Aorta (tissue), 5 donors: Measurements from ENCODE around the gene FYN. TPM values are rescaled to one million over a fixed set of nuclear protein-coding genes. Genes with fewer than 3 reads are reported as not detected.

ENCODE experiments used
- ATAC-seq: fragments of 200-7000 bp; cut with Tn5 transposase; one replicate; pipeline ENCODE4 v1.9.1; 2022; ENCODE audit warnings: moderate library complexity; ENCODE audit not compliant: low FRiP score
- DNase-seq, 2 donors: peaks; one replicate each; pipeline ENCODE4 v3.0.0-alpha.2; 2020
- H3K27ac ChIP-seq, 2 donors: one replicate each; pipeline ENCODE4 v1.5.1; 2013; ENCODE audit warnings: low read length in 2 of 2, mild to moderate bottlenecking in 2 of 2, moderate library complexity in 2 of 2, control low read depth in 1 of 2, inconsistent platforms in 1 of 2, low read depth in 1 of 2
- H3K27me3 ChIP-seq, 2 donors: one replicate each; pipeline ENCODE4 v1.6.1; 2013; ENCODE audit warnings: control low read depth in 1 of 2, low read length in 1 of 2, mild to moderate bottlenecking in 1 of 2, moderate library complexity in 1 of 2; ENCODE audit not compliant: insufficient read depth in 2 of 2, control insufficient read depth in 1 of 2
- H3K36me3 ChIP-seq, 2 donors: one replicate each; pipeline ENCODE4 v1.6.1; 2013; ENCODE audit warnings: control low read depth in 1 of 2, low read length in 1 of 2, mild to moderate bottlenecking in 1 of 2; ENCODE audit not compliant: insufficient read depth in 2 of 2, control insufficient read depth in 1 of 2
- H3K4me1 ChIP-seq, 2 donors: one replicate each; pipeline ENCODE4 v1.6.1; 2013; ENCODE audit warnings: low read length in 2 of 2, control low read depth in 1 of 2, mild to moderate bottlenecking in 1 of 2, moderate library complexity in 1 of 2; ENCODE audit not compliant: insufficient read depth in 2 of 2, control insufficient read depth in 1 of 2
- H3K4me3 ChIP-seq, 2 donors: one replicate each; pipeline ENCODE4 v1.5.1; 2013; ENCODE audit warnings: low read length in 2 of 2, control low read depth in 1 of 2, mild to moderate bottlenecking in 1 of 2
- H3K9me3 ChIP-seq: one replicate; pipeline ENCODE4 v1.6.1; 2013; ENCODE audit warnings: mild to moderate bottlenecking, low read length; ENCODE audit not compliant: control insufficient read depth
- WGBS, 2 donors: extraction: QIAGEN DNeasy Blood & Tissue Kit; methylation state at CpG; one replicate each; pipeline ENCODE4 v1.1.7; 2013; 5-methylcytosine and 5-hydroxymethylcytosine counted together
- intact Hi-C, 2 donors: fragments of 100-400 bp; cut with DNase I; formaldehyde crosslinking; loops; one replicate each; pipeline versions ENCODE4 v1.14.2 to v1.15.0; 2022
- polyA plus RNA-seq, 2 donors: library from polyadenylated mRNA; stranded (reverse); fragments of 200-250 nt; gene quantifications; one replicate each; pipeline ENCODE4 v1.2.3, GENCODE V29; 2013
- total RNA-seq, 2 donors: library from RNA; stranded (reverse); fragmentation: NEBNext Ultra II Directional; extraction: Animal tissue kit (Norgen Biotek cat#: 25700); gene quantifications; one replicate each; pipeline ENCODE4 v1.2.1, GENCODE V29; 2021
- donor health status: healthy with polysubstance abuse.
- donor health status: Bipolar disorder and iron deficiency.
- donor health status: DM: no; HTN: no; CAD: no.
- donor health status: DM: no; HTN: no; CAD: no.
- donor health status: DM: yes; HTN: yes; CAD: no.

The FYN gene
- total and polyA plus RNA-seq, 4 donors: 31.7 to 162 (median 66.3) TPM

- H3K27ac ChIP-seq: no peak overlapping the region
- no peaks in the 10 kb centered on the region for H3K36me3 ChIP-seq
- DNase-seq (no peak), ATAC-seq (no peak)
- no peaks in the 10 kb centered on the region for H3K27me3 ChIP-seq
- intact Hi-C loops: no loop called here
- no peaks in the 10 kb centered on the region for H3K9me3 ChIP-seq
- no peaks in the 10 kb centered on the region for H3K4me1 ChIP-seq
- H3K4me3 ChIP-seq: no peak overlapping the region
- 83 to 90% methylated on average over 18 of the region's 18 CpGs for WGBS, 2 donors
Measured at GRCh38 chr6:111700135-111700690, 173.0 kb downstream of the FYN start.

- ATAC-seq: no peak
- Histone ChIP-seq H3K27ac (no peak overlapping the region), H3K36me3 (no peaks in the 10 kb centered on the region), H3K4me3 (no peak overlapping the region), H3K27me3 (no peaks in the 10 kb centered on the region), H3K9me3 (no peaks in the 10 kb centered on the region), H3K4me1 (no peaks in the 10 kb centered on the region)
- 94 to 95% methylated on average over 6 of the region's 6 CpGs for WGBS, 2 donors
- no peak for DNase-seq
- intact Hi-C loops: no loop called here
Measured at GRCh38 chr6:111699123-111699522, 174.1 kb downstream of the FYN start.

- no peaks in the 10 kb centered on the region for H3K27me3 ChIP-seq
- H3K4me3 ChIP-seq: no peak overlapping the region
- ATAC-seq: no peak
- no peaks in the 10 kb centered on the region for H3K4me1 ChIP-seq
- H3K27ac ChIP-seq: no peak overlapping the region
- intact Hi-C loops: no loop called here
- H3K9me3 ChIP-seq: no peaks in the 10 kb centered on the region
- H3K36me3 ChIP-seq: no peaks in the 10 kb centered on the region
- no peak for DNase-seq
Measured at GRCh38 chr6:111696814-111697213, 176.4 kb downstream of the FYN start.

- ATAC-seq (no peak), DNase-seq (no peak)
- 46 to 47% methylated on average over 17 of the region's 17 CpGs for WGBS, 2 donors
- Histone ChIP-seq H3K27ac (no peak overlapping the region), H3K4me3 (no peak overlapping the region), H3K9me3 (no peaks in the 10 kb centered on the region), H3K36me3 (no peaks in the 10 kb centered on the region), H3K4me1 (no peaks in the 10 kb centered on the region), H3K27me3 (no peaks in the 10 kb centered on the region)
- intact Hi-C loops: no loop called here
Measured at GRCh38 chr6:111692327-111693164, 180.7 kb downstream of the FYN start.

GRCh38 chr6:111691345-111692225, 181.7 kb downstream of the FYN start:
- Histone ChIP-seq H3K36me3 (no peaks in the 10 kb centered on the region), H3K4me1 (no peaks in the 10 kb centered on the region), H3K9me3 (no peaks in the 10 kb centered on the region), H3K4me3 (no peak overlapping the region), H3K27ac (no peak overlapping the region), H3K27me3 (no peaks in the 10 kb centered on the region)
- DNase-seq: no peak
- ATAC-seq: no peak
- intact Hi-C loops: no loop called here
- 64% methylated on average over 7 of the region's 7 CpGs for WGBS, 2 donors

- ATAC-seq (no peak), DNase-seq (no peak)
- H3K4me3 ChIP-seq: no peak overlapping the region
- H3K27me3 ChIP-seq: no peaks in the 10 kb centered on the region
- no peak overlapping the region for H3K27ac ChIP-seq
- H3K4me1 ChIP-seq: no peaks in the 10 kb centered on the region
- no peaks in the 10 kb centered on the region for H3K36me3 ChIP-seq
- H3K9me3 ChIP-seq: no peaks in the 10 kb centered on the region
- intact Hi-C loops: no loop called here
- 52 to 63% methylated on average over 2 of the region's 2 CpGs for WGBS, 2 donors
Measured at GRCh38 chr6:111689946-111690345, 183.3 kb downstream of the FYN start.

- WGBS, 2 donors: 94 to 100% methylated on average over 1 of the region's 1 CpG
- no peak for DNase-seq
- Histone ChIP-seq H3K27me3 (no peaks in the 10 kb centered on the region), H3K36me3 (no peaks in the 10 kb centered on the region), H3K4me1 (no peaks in the 10 kb centered on the region), H3K27ac (no peak overlapping the region), H3K9me3 (no peaks in the 10 kb centered on the region), H3K4me3 (no peak overlapping the region)
- no peak for ATAC-seq
- intact Hi-C loops: no loop called here
Measured at GRCh38 chr6:111689419-111689818, 183.8 kb downstream of the FYN start.

- Histone ChIP-seq H3K27me3 (no peaks in the 10 kb centered on the region), H3K4me3 (no peak overlapping the region), H3K36me3 (no peaks in the 10 kb centered on the region), H3K4me1 (peaks cover 0 to under 1% of the 10 kb centered on the region in 2 donors), H3K9me3 (no peaks in the 10 kb centered on the region), H3K27ac (no peak overlapping the region)
- ATAC-seq (no peak), DNase-seq (no peak)
- 93 to 94% methylated on average over 7 of the region's 7 CpGs for whole genome bisulfite sequencing, 2 donors
- intact Hi-C loops: no loop called here
Measured at GRCh38 chr6:111688331-111688730, 184.9 kb downstream of the FYN start.
